Natural killer cell (primary cell): ENCODE data around the gene FAM13A. TPM values are rescaled to one million over a fixed set of nuclear protein-coding genes. Genes with fewer than 3 reads are reported as not detected.

Experiments used
- ATAC-seq, 3 donors: fragments of 150-1000 bp in 2 of 3; fragments of 200-7000 bp in 1 of 3; cut with Tn5 transposase; 1 replicate in 1 of 3; 2 replicates in 2 of 3; pipeline ENCODE4 v1.10.0; 2021; ENCODE audit warnings: mild to moderate bottlenecking in 2 of 3, moderate library complexity in 2 of 3
- DNase-seq, 2 donors: peaks; one replicate each; pipeline versions ENCODE4 v3.0.0 to v3.0.0-alpha.2; 2013 to 2021; ENCODE audit warnings: mixed read lengths in 1 of 2
- H3K27ac ChIP-seq: one replicate; pipeline ENCODE4 v1.5.1; 2013; ENCODE audit warnings: mild to moderate bottlenecking, low read length
- H3K27me3 ChIP-seq: one replicate; pipeline ENCODE4 v1.6.1; 2013; ENCODE audit warnings: low read length; ENCODE audit not compliant: control insufficient read depth, insufficient read depth
- H3K36me3 ChIP-seq: one replicate; pipeline ENCODE4 v1.6.1; 2013; ENCODE audit warnings: low read length; ENCODE audit not compliant: control insufficient read depth, insufficient read depth
- H3K4me1 ChIP-seq: one replicate; pipeline ENCODE4 v1.6.1; 2013; ENCODE audit warnings: low read length; ENCODE audit not compliant: control insufficient read depth, insufficient read depth
- H3K4me3 ChIP-seq: one replicate; pipeline ENCODE4 v1.5.1; 2013; ENCODE audit warnings: low read length
- H3K9me3 ChIP-seq: one replicate; pipeline ENCODE4 v1.6.1; 2013; ENCODE audit warnings: low read length; ENCODE audit not compliant: control insufficient read depth, insufficient read depth
- H3K27ac Mint-ChIP-seq, 2 donors: one replicate each; pipeline ENCODE4 v1.8.0; 2022; ENCODE audit warnings: mild to moderate bottlenecking in 2 of 2, mixed read lengths in 2 of 2, moderate library complexity in 1 of 2
- H3K27me3 Mint-ChIP-seq, 2 donors: one replicate each; pipeline ENCODE4 v1.8.0; 2022; ENCODE audit warnings: low read depth in 2 of 2, mixed read lengths in 2 of 2
- H3K36me3 Mint-ChIP-seq: one replicate; pipeline ENCODE4 v1.8.0; 2022; ENCODE audit warnings: mixed read lengths
- H3K4me1 Mint-ChIP-seq, 2 donors: one replicate each; pipeline ENCODE4 v1.8.0; 2022; ENCODE audit warnings: mixed read lengths in 2 of 2
- H3K4me3 Mint-ChIP-seq: one replicate; pipeline ENCODE4 v1.8.0; 2022; ENCODE audit warnings: mild to moderate bottlenecking, moderate library complexity, mixed read lengths
- H3K9me3 Mint-ChIP-seq, 2 donors: one replicate each; pipeline ENCODE4 v1.8.0; 2022; ENCODE audit warnings: mixed read lengths in 2 of 2
- WGBS: methylation state at CpG from one replicate; pipeline ENCODE4 v1.1.7; 2013; ENCODE audit warnings: missing lambda C conversion rate; ENCODE audit not compliant: insufficient coverage; 5-methylcytosine and 5-hydroxymethylcytosine counted together
- intact Hi-C: fragments of 100-400 bp; cut with micrococcal nuclease; formaldehyde crosslinking; loops from one replicate; pipeline ENCODE4 v1.14.2; 2022
- total RNA-seq, 4 donors: library from RNA; stranded (reverse); fragments of 120-200 nt in 1 of 4; gene quantifications; one replicate each; pipeline versions ENCODE4 v1.2.3 to v1.2.4, GENCODE V29; 2013 to 2022
- TF ChIP-seq, protein P1 (sequence below): fragments of 200-600 bp; IDR thresholded peaks from one replicate; pipeline ENCODE4 v1.8.0; 2022; ENCODE audit warnings: antibody characterized with exemption

The FAM13A gene
- total RNA-seq, 3 donors from 2014 or later (not counting 1 experiment from before 2014, with no cell fraction given) = 8.8 to 10.0 (median 8.9) TPM

GRCh38 chr4:89077761-89078160, 20.8 kb upstream of the FAM13A start:
- intact Hi-C loops = no loop called here
- H3K27me3 ChIP-seq = no peaks in the 10 kb centered on the region
- H3K36me3 ChIP-seq = no peaks in the 10 kb centered on the region
- Mint-ChIP-seq H3K36me3 (peaks cover 24% of the 10 kb centered on the region), H3K27ac (no peak overlapping the region), H3K27me3 (peaks cover 6% of the 10 kb centered on the region in 2 donors), H3K9me3 (peaks cover 6 to 7% of the 10 kb centered on the region in 2 donors), H3K4me3 (no peak overlapping the region), H3K4me1 (no peaks in the 10 kb centered on the region)
- no peak overlapping the region for H3K4me3 ChIP-seq
- H3K27ac ChIP-seq = no peak overlapping the region
- DNase-seq (no peak), ATAC-seq (no peak)
- TF ChIP-seq, protein P1, sequence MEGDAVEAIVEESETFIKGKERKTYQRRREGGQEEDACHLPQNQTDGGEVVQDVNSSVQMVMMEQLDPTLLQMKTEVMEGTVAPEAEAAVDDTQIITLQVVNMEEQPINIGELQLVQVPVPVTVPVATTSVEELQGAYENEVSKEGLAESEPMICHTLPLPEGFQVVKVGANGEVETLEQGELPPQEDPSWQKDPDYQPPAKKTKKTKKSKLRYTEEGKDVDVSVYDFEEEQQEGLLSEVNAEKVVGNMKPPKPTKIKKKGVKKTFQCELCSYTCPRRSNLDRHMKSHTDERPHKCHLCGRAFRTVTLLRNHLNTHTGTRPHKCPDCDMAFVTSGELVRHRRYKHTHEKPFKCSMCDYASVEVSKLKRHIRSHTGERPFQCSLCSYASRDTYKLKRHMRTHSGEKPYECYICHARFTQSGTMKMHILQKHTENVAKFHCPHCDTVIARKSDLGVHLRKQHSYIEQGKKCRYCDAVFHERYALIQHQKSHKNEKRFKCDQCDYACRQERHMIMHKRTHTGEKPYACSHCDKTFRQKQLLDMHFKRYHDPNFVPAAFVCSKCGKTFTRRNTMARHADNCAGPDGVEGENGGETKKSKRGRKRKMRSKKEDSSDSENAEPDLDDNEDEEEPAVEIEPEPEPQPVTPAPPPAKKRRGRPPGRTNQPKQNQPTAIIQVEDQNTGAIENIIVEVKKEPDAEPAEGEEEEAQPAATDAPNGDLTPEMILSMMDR = no peak
- H3K4me1 ChIP-seq = no peaks in the 10 kb centered on the region
- H3K9me3 ChIP-seq = peaks cover 3% of the 10 kb centered on the region

DNA sequence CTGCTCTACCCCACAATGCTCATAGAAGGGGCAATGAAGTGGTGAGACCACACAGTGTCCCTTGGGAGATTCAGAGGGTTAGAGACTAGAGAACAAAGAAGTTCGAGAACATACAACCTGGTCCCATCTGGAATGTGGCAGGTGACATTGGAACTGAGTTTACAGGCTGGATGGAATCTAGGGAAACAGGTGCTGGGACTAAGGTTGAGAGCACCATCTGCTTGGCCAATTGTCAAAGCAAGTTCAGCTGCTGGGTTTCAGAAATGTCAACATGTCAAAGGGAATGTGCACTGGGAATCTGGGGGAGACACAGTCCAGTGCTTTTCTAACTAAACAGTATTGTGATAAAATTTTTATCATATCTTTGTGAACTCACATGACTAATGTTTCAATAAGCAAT, 15.9 kb upstream of the FAM13A start:
- TF ChIP-seq, protein P1 = no peak
- Mint-ChIP-seq H3K4me1 (no peaks in the 10 kb centered on the region), H3K4me3 (no peak overlapping the region), H3K9me3 (peaks cover 0 to 4% of the 10 kb centered on the region in 2 donors), H3K36me3 (peaks cover 15% of the 10 kb centered on the region), H3K27ac (no peak overlapping the region), H3K27me3 (peaks cover 0 to 12% of the 10 kb centered on the region in 2 donors)
- Histone ChIP-seq H3K4me3 (no peak overlapping the region), H3K27ac (no peak overlapping the region), H3K27me3 (no peaks in the 10 kb centered on the region), H3K4me1 (no peaks in the 10 kb centered on the region), H3K36me3 (no peaks in the 10 kb centered on the region), H3K9me3 (peaks cover 2% of the 10 kb centered on the region)
- ATAC-seq (no peak), DNase-seq (no peak)
- 83% methylated on average over 1 of the region's 1 CpG for WGBS
- intact Hi-C loops = no loop called here

DNA sequence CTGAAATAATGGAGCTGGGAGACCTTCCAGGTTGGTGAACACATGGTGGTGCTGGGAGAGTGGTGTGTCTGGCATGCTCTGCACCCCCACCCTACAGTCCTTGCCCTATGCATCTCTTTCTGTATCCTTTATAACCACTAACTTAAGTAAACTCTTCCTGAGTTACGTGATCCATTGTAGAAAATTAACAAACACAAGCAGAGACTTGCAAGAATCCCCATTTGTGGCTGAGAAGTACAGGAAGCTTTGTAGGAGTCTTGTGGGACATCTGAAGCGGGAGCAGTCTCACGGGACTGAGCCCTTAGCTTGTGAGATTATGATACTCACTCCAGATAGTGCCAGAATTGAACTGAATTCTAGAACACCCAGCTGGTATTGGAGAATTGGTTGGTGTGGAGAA, 14.3 kb upstream of the FAM13A start:
- Mint-ChIP-seq H3K36me3 (no peaks in the 10 kb centered on the region), H3K4me3 (no peak overlapping the region), H3K27me3 (peaks cover 0 to 5% of the 10 kb centered on the region in 2 donors), H3K4me1 (no peaks in the 10 kb centered on the region), H3K27ac (no peak overlapping the region), H3K9me3 (no peaks in the 10 kb centered on the region)
- DNase-seq (no peak), ATAC-seq (no peak)
- WGBS = 83% methylated on average over 3 of the region's 3 CpGs
- Histone ChIP-seq H3K9me3 (no peaks in the 10 kb centered on the region), H3K27me3 (no peaks in the 10 kb centered on the region), H3K4me3 (no peak overlapping the region), H3K36me3 (no peaks in the 10 kb centered on the region), H3K4me1 (no peaks in the 10 kb centered on the region), H3K27ac (no peak overlapping the region)
- TF ChIP-seq, protein P1 = no peak
- intact Hi-C loops = no loop called here

GRCh38 chr4:89070041-89070440, 13.1 kb upstream of the FAM13A start:
- TF ChIP-seq, protein P1 = no peak
- Histone ChIP-seq H3K4me3 (no peak overlapping the region), H3K27ac (no peak overlapping the region), H3K36me3 (no peaks in the 10 kb centered on the region), H3K27me3 (no peaks in the 10 kb centered on the region), H3K9me3 (no peaks in the 10 kb centered on the region), H3K4me1 (no peaks in the 10 kb centered on the region)
- H3K27me3 Mint-ChIP-seq = peaks cover 0 to 5% of the 10 kb centered on the region in 2 donors
- no peaks in the 10 kb centered on the region for H3K4me1 Mint-ChIP-seq
- no peaks in the 10 kb centered on the region for H3K36me3 Mint-ChIP-seq
- no peak overlapping the region for H3K27ac Mint-ChIP-seq
- no peak overlapping the region for H3K4me3 Mint-ChIP-seq
- 65% methylated on average over 2 of the region's 2 CpGs for WGBS
- intact Hi-C loops = no loop called here
- DNase-seq = no peak
- ATAC-seq = no peak
- H3K9me3 Mint-ChIP-seq = no peaks in the 10 kb centered on the region
